ENCODE measurements around the gene CREG1. TPM values are rescaled to one million over a fixed set of nuclear protein-coding genes. Genes with fewer than 3 reads are reported as not detected.

Gene CREG1
- total and polyA plus RNA-seq, 2 of the 8 experiments (the other 6 are each of a cell fraction or from before 2014, with no cell fraction given): 29.8 to 30.1 TPM

DNA sequence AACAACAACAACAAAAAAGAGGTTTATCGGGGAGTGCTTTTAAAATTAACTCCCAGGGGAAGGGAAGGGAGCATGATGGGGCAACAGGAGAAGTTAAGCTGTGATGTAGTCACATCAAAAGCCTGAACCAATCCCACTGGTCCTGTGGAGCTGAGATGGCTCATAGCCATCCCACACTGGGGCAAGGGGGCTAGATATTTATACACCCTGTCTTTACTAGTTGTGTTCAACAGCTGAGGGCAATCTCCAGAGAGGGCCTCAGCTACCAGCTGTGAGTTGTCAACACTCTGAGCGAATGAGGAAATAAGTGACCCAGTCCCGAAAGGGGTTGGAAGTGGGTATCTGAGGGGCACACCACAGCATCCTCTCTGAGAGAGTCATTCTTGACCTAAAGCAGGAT lies 31.0 kb upstream of the CREG1 start:
- Histone ChIP-seq H3K79me1 (ENCODE audit: low read depth, low read length) (no peaks in the 10 kb centered on the region), H2BK12ac (ENCODE audit: low read depth, low read length) (no peak overlapping the region), H3K23ac (ENCODE audit: insufficient read length) (no peak overlapping the region), H3K18ac (ENCODE audit: extremely low read depth, low read length) (no peak overlapping the region), H3K27ac (ENCODE audit: low read depth, low read length) (no peak overlapping the region), H3K9me3 (ENCODE audit: insufficient read depth in 2 of 2, low read depth in 1 of 2, low read length in 1 of 2) (no peaks in the 10 kb centered on the region), H2BK15ac (ENCODE audit: low read length) (no peak overlapping the region), H4K5ac (ENCODE audit: insufficient read length, low read depth, low read length) (no peak overlapping the region), H3K4me2 (ENCODE audit: insufficient read depth in 1 of 2, low read depth in 2 of 2, low read length in 2 of 2) (no peak overlapping the region), H3K4ac (replicated peaks; ENCODE audit: insufficient read length, low read depth, low read length) (no peak overlapping the region), H3K14ac (ENCODE audit: insufficient read length) (no peak overlapping the region), H2BK5ac (ENCODE audit: low read depth, low read length) (no peak overlapping the region), H2AK5ac (ENCODE audit: low read depth, low read length) (no peak overlapping the region), H3K27me3 (replicated peaks in 1 of 4; ENCODE audit: control insufficient read depth in 3 of 4, extremely low read depth in 1 of 4, insufficient read depth in 3 of 4, low read length in 3 of 4) (no peaks in the 10 kb centered on the region), H4K91ac (replicated peaks; ENCODE audit: insufficient read length, low read length) (no peak overlapping the region), H3K36me3 (ENCODE audit: control insufficient read depth in 2 of 4, insufficient read depth in 4 of 4, low read length in 3 of 4) (no peaks in the 10 kb centered on the region), H3K9ac (replicated peaks in 1 of 4; ENCODE audit: extremely low read depth in 1 of 4, low read depth in 3 of 4, low read length in 3 of 4) (no peak overlapping the region), H3K4me1 (replicated peaks in 1 of 4; ENCODE audit: control insufficient read depth in 3 of 4, insufficient read depth in 4 of 4, low read length in 3 of 4) (no peaks in the 10 kb centered on the region), H3K79me2 (ENCODE audit: control insufficient read depth in 1 of 2, insufficient read depth in 2 of 2, low read length in 2 of 2) (no peaks in the 10 kb centered on the region), H2BK20ac (ENCODE audit: low read length) (no peak overlapping the region), H4K8ac (ENCODE audit: extremely low read depth, insufficient read depth, low read length) (no peak overlapping the region), H3K56ac (replicated peaks; ENCODE audit: insufficient read length, low read depth, low read length) (no peak overlapping the region), H3K4me3 (ENCODE audit: extremely low read depth in 1 of 4, insufficient read depth in 2 of 4, low read depth in 3 of 4, low read length in 4 of 4) (no peak overlapping the region), H4K20me1 (replicated peaks in 1 of 2; ENCODE audit: control insufficient read depth in 1 of 2, insufficient read depth in 2 of 2, low read length in 2 of 2) (no peaks in the 10 kb centered on the region), H3K23me2 (ENCODE audit: low read depth, low read length) (no peaks in the 10 kb centered on the region), H2BK120ac (replicated peaks; ENCODE audit: low read depth, low read length) (no peak overlapping the region), H2AFZ (ENCODE audit: low read length) (no peak overlapping the region)
- FAIRE-seq (no peak), DNase-seq (ENCODE audit: low read depth in 1 of 2, low spot score in 2 of 2) (no peak)
- ChIA-PET CTCF (ENCODE audit: partially characterized antibody) (interaction anchor here (1.0 to 1.6 kb wide), 4 partner anchors 10 to 103 kb away, joined by 3 to 6 read pairs (median 4); no protein-coding TSS in a partner anchor), POLR2A (ENCODE audit: partially characterized antibody) (no interaction called here)
- 94% methylated on average over 3 of the region's 3 CpGs; no CpG with 5 or more reads in 1 of the 2 experiments for WGBS, 2 experiments (ENCODE audit: extremely low coverage in 1 of 2, insufficient coverage in 1 of 2, insufficient read length in 1 of 2, insufficient replicate concordance in 2 of 2, low coverage in 1 of 2, low lambda C conversion rate in 2 of 2, missing lambda C conversion rate in 1 of 2)
- TF ChIP-seq KDM5A (IDR thresholded peaks at IDR 0.05; ENCODE audit: low read length) (no peak), SIRT6 (IDR thresholded peaks at IDR 0.05; ENCODE audit: low read length) (no peak), SRF (IDR thresholded peaks at IDR 0.05; ENCODE audit: low read depth, low read length) (no peak), TEAD4 (IDR thresholded peaks at IDR 0.05; ENCODE audit: low read depth, low read length) (no peak), CHD1 (IDR thresholded peaks at IDR 0.05; ENCODE audit: low read depth, low read length) (no peak), NANOG (IDR thresholded peaks at IDR 0.05; ENCODE audit: insufficient read depth, low read depth, low read length, poor library complexity, severe bottlenecking) (no peak), ASH2L (IDR thresholded peaks at IDR 0.05; ENCODE audit: low read length) (no peak), PHF8 (conservative IDR thresholded peaks at IDR 0.05; ENCODE audit: low read depth, low read length) (no peak), CBX5 (IDR thresholded peaks at IDR 0.05; ENCODE audit: low read depth, low read length) (no peak)

Data from H1 (cell line).